GM12878 (cell line): ENCODE results near the gene MOV10L1. TPM values are rescaled to one million over a fixed set of nuclear protein-coding genes. Genes with fewer than 3 reads are reported as not detected.
"Not testable (repeated sequence)": the region's sequence is repeated elsewhere in the genome, so short reads cannot be mapped to it uniquely, and the experiment has no call there.

Source experiments
- ATAC-seq: fragments of 200-7000 bp; cut with Tn5 transposase; 3 replicates; pipeline ENCODE4 v1.9.1; 2020; ENCODE audit warnings: mild to moderate bottlenecking, moderate library complexity
- BruUV-seq: library from RNA; stranded (reverse); fragments of 400-500 nt; replicated peaks from 2 replicates; lab custom pipeline; 2021; lab: Mats Ljungman, UMichigan
- CTCF ChIA-PET: fragments of 300-600 bp; sonication (Branson Sonifier 250); formaldehyde crosslinking; extraction: SDS; loops from one replicate; lab custom pipeline; 2021; ENCODE audit warnings: inconsistent platforms; lab: Yijun Ruan, JAX
- POLR2A ChIA-PET: fragments of 350-600 bp; formaldehyde crosslinking; extraction: SDS; loops from one replicate; lab custom pipeline; 2021; ENCODE audit warnings: inconsistent platforms; lab: Charles Lee
- RAD21 ChIA-PET: fragments of 300-600 bp; sonication (Branson Sonifier 250); formaldehyde crosslinking; loops from one replicate; lab custom pipeline; 2023; ENCODE audit warnings: antibody characterized with exemption; ENCODE audit not compliant: unreplicated experiment; lab: Charles Lee
- SMC1A ChIA-PET: fragments of 300-600 bp; sonication (Branson Sonifier 250); formaldehyde crosslinking; loops from one replicate; lab custom pipeline; 2023; ENCODE audit not compliant: unreplicated experiment, uncharacterized antibody; lab: Charles Lee
- DNase-seq: peaks from one replicate; pipeline ENCODE4 v3.0.0-alpha.2; 2011; ENCODE audit warnings: low read depth, low spot score
- FAIRE-seq: peaks from 3 replicates; lab custom pipeline; 2011; peaks lifted over from hg19 to GRCh38; lab: Jason Lieb, UNC
- H2AFZ ChIP-seq: 2 replicates; pipeline ENCODE4 v1.6.0; 2011; ENCODE audit warnings: low read depth, low read length, control low read depth; ENCODE audit not compliant: control insufficient read depth
- H3K27ac ChIP-seq: 2 replicates; pipeline ENCODE4 v1.5.1; 2011; ENCODE audit warnings: control low read depth; ENCODE audit not compliant: control insufficient read depth, insufficient read depth
- H3K27me3 ChIP-seq, 2 experiments: replicated peaks in 1 of 2; 2 replicates each; pipeline versions ENCODE4 v1.6.0 to v1.6.1; 2011; ENCODE audit warnings: low read length in 1 of 2; ENCODE audit not compliant: control insufficient read depth in 2 of 2, insufficient read depth in 2 of 2
- H3K36me3 ChIP-seq, 2 experiments: 2 replicates each; pipeline ENCODE4 v1.5.1; 2011; ENCODE audit warnings: low read length in 1 of 2; ENCODE audit not compliant: control insufficient read depth in 2 of 2, insufficient read depth in 2 of 2
- H3K4me1 ChIP-seq: 2 replicates; pipeline ENCODE4 v1.6.1; 2011; ENCODE audit warnings: mild to moderate bottlenecking, low read length, moderate library complexity, mixed read lengths; ENCODE audit not compliant: control insufficient read depth, insufficient read depth
- H3K4me2 ChIP-seq: 2 replicates; pipeline ENCODE4 v1.6.0; 2011; ENCODE audit warnings: control low read depth; ENCODE audit not compliant: control insufficient read depth, insufficient read depth
- H3K4me3 ChIP-seq: fragments of 200-600 bp; sonication (generic); 2 replicates; pipeline ENCODE4 v1.5.1; 2016
- H3K79me2 ChIP-seq: 2 replicates; pipeline ENCODE4 v1.6.0; 2011; ENCODE audit warnings: low read length; ENCODE audit not compliant: control insufficient read depth, insufficient read depth
- H3K9ac ChIP-seq: 2 replicates; pipeline ENCODE4 v1.8.0; 2011; ENCODE audit warnings: low read length, control low read depth, mixed read lengths; ENCODE audit not compliant: control insufficient read depth, insufficient read depth
- H3K9me3 ChIP-seq: replicated peaks from 3 replicates; pipeline ENCODE4 v1.5.1; 2011; ENCODE audit warnings: mild to moderate bottlenecking, low read length; ENCODE audit not compliant: control insufficient read depth, insufficient read depth
- H4K20me1 ChIP-seq: 2 replicates; pipeline ENCODE4 v1.6.0; 2011; ENCODE audit not compliant: control insufficient read depth, insufficient read depth
- EP300 ChIP-seq, 2 experiments: fragments of 150-350 bp in 1 of 2; IDR thresholded peaks; 2 replicates each; pipeline ENCODE4 v1.6.1; 2011 to 2012; ENCODE audit warnings: low read depth in 2 of 2, low read length in 2 of 2, borderline replicate concordance in 1 of 2, improper control_type of control experiment in 1 of 2, inconsistent platforms in 1 of 2; ENCODE audit not compliant: control insufficient read depth in 1 of 2
- JUND ChIP-seq: IDR thresholded peaks from 2 replicates; pipeline ENCODE4 v1.6.1; 2012; ENCODE audit warnings: low read depth, mild to moderate bottlenecking, low read length, improper control_type of control experiment, moderate library complexity
- KLF5 ChIP-seq: fragments of 450-650 bp; IDR thresholded peaks from 2 replicates; pipeline ENCODE4 v1.6.1; 2014; ENCODE audit warnings: mild to moderate bottlenecking; ENCODE audit not compliant: partially characterized antibody
- MTA3 ChIP-seq: IDR thresholded peaks from 2 replicates; pipeline ENCODE4 v1.6.1; 2012; ENCODE audit warnings: low read length, inconsistent platforms, borderline replicate concordance
- NRF1 ChIP-seq: conservative IDR thresholded peaks from 2 replicates; pipeline ENCODE4 v1.6.1; 2011; ENCODE audit warnings: mild to moderate bottlenecking, low read depth, low read length, improper control_type of control experiment
- RAD51 ChIP-seq: fragments of 450-650 bp; IDR thresholded peaks from 2 replicates; pipeline ENCODE4 v1.6.1; 2016; ENCODE audit warnings: moderate library complexity, mild to moderate bottlenecking, inconsistent platforms
- RFX5 ChIP-seq: IDR thresholded peaks from 2 replicates; pipeline ENCODE4 v1.6.1; 2011; ENCODE audit warnings: low read depth, low read length, improper control_type of control experiment
- SIX5 ChIP-seq: IDR thresholded peaks from 2 replicates; pipeline ENCODE4 v1.6.1; 2011; ENCODE audit warnings: mild to moderate bottlenecking, low read depth, low read length, moderate library complexity; ENCODE audit not compliant: severe bottlenecking
- STAT1 ChIP-seq: fragments of 450-650 bp; conservative IDR thresholded peaks from 2 replicates; pipeline ENCODE4 v1.6.1; 2014; ENCODE audit warnings: antibody characterized with exemption, mild to moderate bottlenecking
- WGBS: methylation state at CpG from one replicate; pipeline ENCODE4 v1.1.6; 2016; ENCODE audit warnings: low lambda C conversion rate; ENCODE audit not compliant: insufficient replicate concordance, insufficient coverage; ENCODE audit errors: missing lambda C conversion rate; 5-methylcytosine and 5-hydroxymethylcytosine counted together
- in situ Hi-C: fragments of 300-500 bp; cut with MboI; formaldehyde crosslinking; loops from 9 replicates; pipeline ENCODE4 v1.14.3; 2018; ENCODE audit warnings: mixed read lengths
- intact Hi-C: fragments of 100-400 bp; cut with micrococcal nuclease; formaldehyde crosslinking; loops from one replicate; pipeline ENCODE4 v1.14.2; 2022; ENCODE audit not compliant: unreplicated experiment
- polyA plus RNA-seq, 11 experiments: library from polyadenylated mRNA; depleted of rRNA in 4 of 11; unstranded in 6 of 11; stranded (reverse) in 5 of 11; fragments of >200 nt; fragmentation: Nextera tagmentation in 4 of 11; fragmentation: Illumina TruSeq in 1 of 11; extraction: Ambion mirVana in 4 of 11; extraction: Trizol in 1 of 11; gene quantifications; 1 replicate in 1 of 11; 2 replicates in 10 of 11; pipeline versions ENCODE4 v1.2.1 to v1.2.3, GENCODE V29; 2011 to 2016; ENCODE audit warnings: inconsistent platforms in 2 of 11, missing spikeins in 2 of 11, low read depth in 1 of 11
- total RNA-seq, 4 experiments: library from RNA; depleted of rRNA in 3 of 4; stranded (reverse); fragments of >200 nt in 3 of 4; fragmentation: Illumina TruSeq in 1 of 4; extraction: Trizol in 1 of 4; gene quantifications; 2 replicates each; pipeline versions ENCODE4 v1.2.1 to v1.2.3, GENCODE V29; 2013 to 2021
- TF ChIP-seq, protein P1 (sequence below): fragments of 450-650 bp; IDR thresholded peaks from 2 replicates; pipeline ENCODE4 v1.6.1; 2016; ENCODE audit warnings: mild to moderate bottlenecking
- TF ChIP-seq, protein P2 (sequence below): fragments of 450-650 bp; formaldehyde crosslinking; IDR thresholded peaks from 2 replicates; pipeline ENCODE4 v1.5.0; 2022; ENCODE audit warnings: mild to moderate bottlenecking, missing genetic modification characterization

MOV10L1 gene
- total and polyA plus RNA-seq, 10 of the 15 experiments (the other 5 are each of a cell fraction or from before 2014, with no cell fraction given), result 0.22 TPM; not detected in 9

DNA sequence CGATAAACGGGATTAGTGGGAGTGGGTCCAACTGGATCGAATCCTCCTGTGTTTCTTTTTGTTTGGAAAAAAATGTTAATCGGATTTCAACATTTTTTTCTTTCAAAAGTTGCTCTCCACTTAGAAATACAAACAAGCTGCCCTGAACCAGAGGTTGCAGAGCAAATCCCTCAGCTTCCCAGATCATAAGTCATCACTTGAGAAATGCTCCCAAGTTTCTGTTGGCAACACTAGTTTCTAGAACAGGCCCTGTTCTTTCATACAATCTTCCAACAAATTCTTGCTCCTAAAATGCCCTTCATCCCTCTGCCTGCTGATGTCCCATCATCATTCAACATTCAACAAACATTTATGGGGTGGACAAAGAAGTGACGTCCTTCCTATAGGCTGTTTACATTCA is 3.3 kb upstream of the MOV10L1 start (continued):
- TF ChIP-seq, protein P1, sequence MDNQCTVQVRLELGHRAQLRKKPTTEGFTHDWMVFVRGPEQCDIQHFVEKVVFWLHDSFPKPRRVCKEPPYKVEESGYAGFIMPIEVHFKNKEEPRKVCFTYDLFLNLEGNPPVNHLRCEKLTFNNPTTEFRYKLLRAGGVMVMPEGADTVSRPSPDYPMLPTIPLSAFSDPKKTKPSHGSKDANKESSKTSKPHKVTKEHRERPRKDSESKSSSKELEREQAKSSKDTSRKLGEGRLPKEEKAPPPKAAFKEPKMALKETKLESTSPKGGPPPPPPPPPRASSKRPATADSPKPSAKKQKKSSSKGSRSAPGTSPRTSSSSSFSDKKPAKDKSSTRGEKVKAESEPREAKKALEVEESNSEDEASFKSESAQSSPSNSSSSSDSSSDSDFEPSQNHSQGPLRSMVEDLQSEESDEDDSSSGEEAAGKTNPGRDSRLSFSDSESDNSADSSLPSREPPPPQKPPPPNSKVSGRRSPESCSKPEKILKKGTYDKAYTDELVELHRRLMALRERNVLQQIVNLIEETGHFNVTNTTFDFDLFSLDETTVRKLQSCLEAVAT, result no peak

GRCh38 chr22:50086975-50087374 is 2.8 kb upstream of the MOV10L1 start:
- H3K4me2 ChIP-seq, H3K27me3 ChIP-seq, H3K27ac ChIP-seq, H3K9me3 ChIP-seq, intact Hi-C loops, ATAC-seq, in situ Hi-C loops, POLR2A ChIA-PET, H3K79me2 ChIP-seq, FAIRE-seq, H3K36me3 ChIP-seq, H3K4me3 ChIP-seq, BruUV-seq, SMC1A ChIA-PET, H3K4me1 ChIP-seq, DNase-seq, H3K9ac ChIP-seq, CTCF ChIA-PET, H2AFZ ChIP-seq, H4K20me1 ChIP-seq, RAD21 ChIA-PET: not testable (repeated sequence)
- 59% methylated on average over 4 of the region's 4 CpGs for WGBS

- peaks cover 9% of the 10 kb centered on the region; the same call in 1 of the 3 replicates for H3K9me3 ChIP-seq
- intact Hi-C loops, result no loop called here
- ChIA-PET SMC1A (no interaction called here), POLR2A (no interaction called here), RAD21 (no interaction called here), CTCF (no interaction called here)
- 79% methylated on average over 12 of the region's 12 CpGs for WGBS
- no peak overlapping the region for H3K27ac ChIP-seq
- no peak overlapping the region for H3K4me2 ChIP-seq
- no peaks in the 10 kb centered on the region for H3K79me2 ChIP-seq
- H3K4me1 ChIP-seq, result no peaks in the 10 kb centered on the region
- H4K20me1 ChIP-seq, result no peaks in the 10 kb centered on the region
- FAIRE-seq (no peak), DNase-seq (no peak), ATAC-seq (no peak)
- no peaks in the 10 kb centered on the region for H3K36me3 ChIP-seq
- H2AFZ ChIP-seq, result no peak overlapping the region
- peaks cover 1 to 2% of the 10 kb centered on the region in 2 experiments; a peak in 2 of 4 replicates for H3K27me3 ChIP-seq
- no peak overlapping the region for H3K9ac ChIP-seq
- no TSS peak for BruUV-seq
- in situ Hi-C loops, result no loop called here
- no peak overlapping the region for H3K4me3 ChIP-seq
- TF ChIP-seq STAT1 (no peak), KLF5 (no peak), SIX5 (no peak), RFX5 (no peak), JUND (no peak), MTA3 (no peak), RAD51 (no peak), EP300 (IDR thresholded peaks at IDR 0.05; ENCODE audit: borderline replicate concordance in 1 of 2, control insufficient read depth in 1 of 2, low read depth in 2 of 2, low read length in 2 of 2) (no peak), NRF1 (no peak)
- TF ChIP-seq, protein P2, sequence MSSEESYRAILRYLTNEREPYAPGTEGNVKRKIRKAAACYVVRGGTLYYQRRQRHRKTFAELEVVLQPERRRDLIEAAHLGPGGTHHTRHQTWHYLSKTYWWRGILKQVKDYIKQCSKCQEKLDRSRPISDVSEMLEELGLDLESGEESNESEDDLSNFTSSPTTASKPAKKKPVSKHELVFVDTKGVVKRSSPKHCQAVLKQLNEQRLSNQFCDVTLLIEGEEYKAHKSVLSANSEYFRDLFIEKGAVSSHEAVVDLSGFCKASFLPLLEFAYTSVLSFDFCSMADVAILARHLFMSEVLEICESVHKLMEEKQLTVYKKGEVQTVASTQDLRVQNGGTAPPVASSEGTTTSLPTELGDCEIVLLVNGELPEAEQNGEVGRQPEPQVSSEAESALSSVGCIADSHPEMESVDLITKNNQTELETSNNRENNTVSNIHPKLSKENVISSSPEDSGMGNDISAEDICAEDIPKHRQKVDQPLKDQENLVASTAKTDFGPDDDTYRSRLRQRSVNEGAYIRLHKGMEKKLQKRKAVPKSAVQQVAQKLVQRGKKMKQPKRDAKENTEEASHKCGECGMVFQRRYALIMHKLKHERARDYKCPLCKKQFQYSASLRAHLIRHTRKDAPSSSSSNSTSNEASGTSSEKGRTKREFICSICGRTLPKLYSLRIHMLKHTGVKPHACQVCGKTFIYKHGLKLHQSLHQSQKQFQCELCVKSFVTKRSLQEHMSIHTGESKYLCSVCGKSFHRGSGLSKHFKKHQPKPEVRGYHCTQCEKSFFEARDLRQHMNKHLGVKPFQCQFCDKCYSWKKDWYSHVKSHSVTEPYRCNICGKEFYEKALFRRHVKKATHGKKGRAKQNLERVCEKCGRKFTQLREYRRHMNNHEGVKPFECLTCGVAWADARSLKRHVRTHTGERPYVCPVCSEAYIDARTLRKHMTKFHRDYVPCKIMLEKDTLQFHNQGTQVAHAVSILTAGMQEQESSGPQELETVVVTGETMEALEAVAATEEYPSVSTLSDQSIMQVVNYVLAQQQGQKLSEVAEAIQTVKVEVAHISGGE (CRISPR knock-in tag), result no peak
Measured at GRCh38 chr22:50087646-50088045, 2.2 kb upstream of the MOV10L1 start.
